HG02981 (cell line): Measurements from ENCODE around the gene PIP5KL1.

Source experiments
- ATAC-seq: cut with Tn5 transposase; IDR thresholded peaks from one replicate; pipeline ENCODE4 v1.9.1; 2021; ENCODE audit warnings: mild to moderate bottlenecking, moderate library complexity; ENCODE audit not compliant: unreplicated experiment

Gene PIP5KL1

GRCh38 chr9:127916720-127917581 lies 13.6 kb downstream of the PIP5KL1 start, which contains the start of gene ST6GALNAC4:
Gene ST6GALNAC4 (minus strand): TSS chr9:127917041. CDS start chr9:127916419, 622 bp downstream.
- peak; percentile 68 for ATAC-seq

GRCh38 chr9:127915801-127916719 lies 14.5 kb downstream of the PIP5KL1 start:
- ATAC-seq, result no peak

GRCh38 chr9:127915325-127915752 lies 15.2 kb downstream of the PIP5KL1 start:
- ATAC-seq, result no peak

GRCh38 chr9:127913682-127914081 lies 16.9 kb downstream of the PIP5KL1 start:
- ATAC-seq, result no peak

- no peak for ATAC-seq
Measured at GRCh38 chr9:127912882-127913281, 17.7 kb downstream of the PIP5KL1 start.

- no peak for ATAC-seq
Measured at GRCh38 chr9:127912296-127912695, 18.3 kb downstream of the PIP5KL1 start.

- ATAC-seq, result no peak
Measured at GRCh38 chr9:127910613-127911205, 19.9 kb downstream of the PIP5KL1 start.

- ATAC-seq, result no peak
Measured at GRCh38 chr9:127909839-127910273, 20.7 kb downstream of the PIP5KL1 start.

GRCh38 chr9:127908660-127908926 lies 22.0 kb downstream of the PIP5KL1 start:
- no peak for ATAC-seq

GRCh38 chr9:127907867-127908659 lies 22.5 kb downstream of the PIP5KL1 start:
- ATAC-seq, result no peak

- ATAC-seq, result no peak
Measured at GRCh38 chr9:127905788-127906191, 24.8 kb downstream of the PIP5KL1 start.

GRCh38 chr9:127905004-127905728 lies 25.4 kb downstream of the PIP5KL1 start:
- no peak for ATAC-seq

GRCh38 chr9:127904561-127905003 lies 26.0 kb downstream of the PIP5KL1 start:
- ATAC-seq, result no peak

GRCh38 chr9:127903557-127904475 lies 26.8 kb downstream of the PIP5KL1 start:
- ATAC-seq, result no peak

- peak; percentile 61 for ATAC-seq
Measured at GRCh38 chr9:127899128-127899943, 31.2 kb downstream of the PIP5KL1 start, which contains the start of gene ST6GALNAC6. Gene ST6GALNAC6 (minus strand): TSS chr9:127899603. CDS start chr9:127897981, 1,622 bp downstream.

GRCh38 chr9:127898433-127899127 lies 32.0 kb downstream of the PIP5KL1 start:
- ATAC-seq, result no peak

- ATAC-seq, result no peak
Measured at GRCh38 chr9:127897193-127897692, 33.3 kb downstream of the PIP5KL1 start.
